ENCODE results near the gene PCSK2.

PCSK2 gene

GRCh38 chr20:17273717-17274116 is 46.9 kb downstream of the PCSK2 start:
- no peak for DNase-seq

- no peak for DNase-seq
Measured at GRCh38 chr20:17276101-17276500, 49.3 kb downstream of the PCSK2 start.

- no peak for DNase-seq
Measured at GRCh38 chr20:17281478-17281877, 54.6 kb downstream of the PCSK2 start.

- no peak for DNase-seq
Measured at GRCh38 chr20:17282501-17282900, 55.7 kb downstream of the PCSK2 start.

- DNase-seq = no peak
Measured at GRCh38 chr20:17287503-17287902, 60.7 kb downstream of the PCSK2 start.

GRCh38 chr20:17287998-17288397 is 61.2 kb downstream of the PCSK2 start:
- DNase-seq = no peak

GRCh38 chr20:17295151-17295726 is 68.4 kb downstream of the PCSK2 start:
- DNase-seq = no peak

GRCh38 chr20:17295991-17296390 is 69.2 kb downstream of the PCSK2 start:
- DNase-seq = no peak

- no peak for DNase-seq
Measured at GRCh38 chr20:17298171-17298570, 71.3 kb downstream of the PCSK2 start.

- DNase-seq = no peak
Measured at GRCh38 chr20:17298751-17299150, 71.9 kb downstream of the PCSK2 start.

GRCh38 chr20:17300113-17300512 is 73.3 kb downstream of the PCSK2 start:
- DNase-seq = no peak

- DNase-seq = no peak
Measured at GRCh38 chr20:17304774-17305173, 77.9 kb downstream of the PCSK2 start.

- no peak for DNase-seq
Measured at GRCh38 chr20:17306427-17306826, 79.6 kb downstream of the PCSK2 start.

- DNase-seq = no peak
Measured at GRCh38 chr20:17314264-17314663, 87.4 kb downstream of the PCSK2 start.

- DNase-seq = no peak
Measured at GRCh38 chr20:17315407-17316231, 88.8 kb downstream of the PCSK2 start.

- DNase-seq = no peak
Measured at GRCh38 chr20:17316316-17317038, 89.6 kb downstream of the PCSK2 start.

- DNase-seq = no peak
Measured at GRCh38 chr20:17317341-17317740, 90.5 kb downstream of the PCSK2 start.

- no peak for DNase-seq
Measured at GRCh38 chr20:17320456-17320855, 93.6 kb downstream of the PCSK2 start.

- no peak for DNase-seq
Measured at GRCh38 chr20:17326096-17326495, 99.3 kb downstream of the PCSK2 start.

- no peak for DNase-seq
Measured at GRCh38 chr20:17327185-17328148, 100.6 kb downstream of the PCSK2 start.

- DNase-seq = no peak
Measured at GRCh38 chr20:17334932-17335331, 108.1 kb downstream of the PCSK2 start.

GRCh38 chr20:17339000-17339399 is 112.2 kb downstream of the PCSK2 start:
- no peak for DNase-seq

GRCh38 chr20:17343091-17343490 is 116.3 kb downstream of the PCSK2 start:
- no peak for DNase-seq

All from CD4-positive, alpha-beta T cell treated with Interleukin-4 for 4 hours (primary cell).